H9 (cell line): ENCODE results near the gene ZNF628. TPM values are rescaled to one million over a fixed set of nuclear protein-coding genes. Genes with fewer than 3 reads are reported as not detected.

Source experiments
- DNase-seq: peaks from one replicate; pipeline ENCODE4 v3.0.0-alpha.2; 2017
- H2AFZ ChIP-seq: one replicate; pipeline ENCODE4 v1.6.1; 2013; ENCODE audit warnings: mild to moderate bottlenecking, low read length, control low read depth, moderate library complexity
- H2AK5ac ChIP-seq: 2 replicates; pipeline ENCODE4 v1.6.1; 2013; ENCODE audit warnings: low read length, control low read depth, mixed read lengths; ENCODE audit not compliant: insufficient read length
- H2BK120ac ChIP-seq: one replicate; pipeline ENCODE4 v1.6.1; 2013; ENCODE audit warnings: low read depth, mild to moderate bottlenecking, low read length, control low read depth, inconsistent platforms; ENCODE audit not compliant: poor library complexity, severe bottlenecking
- H2BK12ac ChIP-seq: 2 replicates; pipeline ENCODE4 v1.6.1; 2013; ENCODE audit warnings: low read length, control low read depth, mixed read lengths, low read depth; ENCODE audit not compliant: insufficient read length
- H2BK15ac ChIP-seq: 2 replicates; pipeline ENCODE4 v1.6.1; 2013; ENCODE audit warnings: low read depth, low read length, control low read depth
- H2BK20ac ChIP-seq: one replicate; pipeline ENCODE4 v1.6.1; 2013; ENCODE audit warnings: low read depth, mild to moderate bottlenecking, low read length, control low read depth, inconsistent platforms; ENCODE audit not compliant: poor library complexity, severe bottlenecking
- H2BK5ac ChIP-seq: 2 replicates; pipeline ENCODE4 v1.6.1; 2013; ENCODE audit warnings: low read length, control low read depth, mixed read lengths; ENCODE audit not compliant: insufficient read length
- H3K14ac ChIP-seq: 2 replicates; pipeline ENCODE4 v1.6.1; 2013; ENCODE audit warnings: low read length, control low read depth; ENCODE audit not compliant: insufficient read depth
- H3K18ac ChIP-seq: 2 replicates; pipeline ENCODE4 v1.6.1; 2013; ENCODE audit warnings: low read depth, mild to moderate bottlenecking, mixed read lengths, low read length, control low read depth; ENCODE audit not compliant: insufficient read length
- H3K23ac ChIP-seq: 2 replicates; pipeline ENCODE4 v1.6.1; 2013; ENCODE audit warnings: low read length, control low read depth, mixed read lengths, low read depth; ENCODE audit not compliant: insufficient read length
- H3K23me2 ChIP-seq: 2 replicates; pipeline ENCODE4 v1.6.1; 2013; ENCODE audit warnings: low read depth, mild to moderate bottlenecking, mixed read lengths, low read length, control low read depth; ENCODE audit not compliant: insufficient read length, poor library complexity, severe bottlenecking
- H3K27ac ChIP-seq: 2 replicates; pipeline ENCODE4 v1.5.1; 2013; ENCODE audit warnings: low read length, control low read depth, mixed read lengths, low read depth; ENCODE audit not compliant: insufficient read length
- H3K27me3 ChIP-seq: 2 replicates; pipeline ENCODE4 v1.6.1; 2013; ENCODE audit warnings: low read length, control low read depth, inconsistent platforms; ENCODE audit not compliant: insufficient read depth
- H3K4ac ChIP-seq: 2 replicates; pipeline ENCODE4 v1.6.1; 2013; ENCODE audit warnings: low read depth, mild to moderate bottlenecking, control low read depth, inconsistent platforms, low read length, moderate library complexity
- H3K4me1 ChIP-seq: 2 replicates; pipeline ENCODE4 v1.6.1; 2013; ENCODE audit warnings: low read length, control low read depth, inconsistent platforms; ENCODE audit not compliant: insufficient read depth
- H3K4me2 ChIP-seq: 2 replicates; pipeline ENCODE4 v1.6.1; 2013; ENCODE audit warnings: low read length, control low read depth, mixed read lengths; ENCODE audit not compliant: insufficient read length, insufficient read depth
- H3K56ac ChIP-seq: 2 replicates; pipeline ENCODE4 v1.6.1; 2013; ENCODE audit warnings: low read depth, mild to moderate bottlenecking, mixed read lengths, low read length, control low read depth; ENCODE audit not compliant: insufficient read length
- H3K79me1 ChIP-seq: 2 replicates; pipeline ENCODE4 v1.6.1; 2013; ENCODE audit warnings: low read depth, mild to moderate bottlenecking, moderate library complexity, low read length, control low read depth, inconsistent platforms; ENCODE audit not compliant: insufficient read depth, poor library complexity, severe bottlenecking
- H3K79me2 ChIP-seq: 2 replicates; pipeline ENCODE4 v1.6.1; 2013; ENCODE audit warnings: low read length, control low read depth, inconsistent platforms; ENCODE audit not compliant: insufficient read depth
- H3K9ac ChIP-seq: 2 replicates; pipeline ENCODE4 v1.6.1; 2013; ENCODE audit warnings: low read length, control low read depth, mixed read lengths; ENCODE audit not compliant: insufficient read length; ENCODE audit errors: extremely low read depth
- H3K9me3 ChIP-seq: one replicate; pipeline ENCODE4 v1.6.1; 2013; ENCODE audit warnings: low read depth, low read length, inconsistent platforms; ENCODE audit not compliant: control insufficient read depth
- H3T11ph ChIP-seq: one replicate; pipeline ENCODE4 v1.6.1; 2013; ENCODE audit warnings: mild to moderate bottlenecking, low read length, control low read depth, inconsistent platforms
- H4K20me1 ChIP-seq: one replicate; pipeline ENCODE4 v1.6.1; 2013; ENCODE audit not compliant: control insufficient read depth, insufficient read length, insufficient read depth
- H4K5ac ChIP-seq: 2 replicates; pipeline ENCODE4 v1.6.1; 2013; ENCODE audit warnings: low read depth, mild to moderate bottlenecking, mixed read lengths, low read length, control low read depth; ENCODE audit not compliant: insufficient read length
- H4K8ac ChIP-seq: replicated peaks from 2 replicates; pipeline ENCODE4 v1.6.1; 2013; ENCODE audit warnings: low read length, control low read depth, mixed read lengths, low read depth; ENCODE audit not compliant: insufficient read length
- H4K91ac ChIP-seq: 2 replicates; pipeline ENCODE4 v1.6.1; 2013; ENCODE audit warnings: low read depth, mild to moderate bottlenecking, moderate library complexity, mixed read lengths, low read length, control low read depth; ENCODE audit not compliant: insufficient read length
- H3K27ac Mint-ChIP-seq, 3 experiments: 2 replicates in 2 of 3; 3 replicates in 1 of 3; pipeline ENCODE4 v1.8.0; 2020 to 2021; ENCODE audit warnings: mixed read lengths in 3 of 3, mild to moderate bottlenecking in 1 of 3, moderate library complexity in 1 of 3
- H3K27me3 Mint-ChIP-seq: 2 replicates; pipeline ENCODE4 v1.8.0; 2021; ENCODE audit warnings: low read depth, mild to moderate bottlenecking, moderate library complexity, mixed read lengths
- H3K36me3 Mint-ChIP-seq, 3 experiments: 2 replicates in 2 of 3; 3 replicates in 1 of 3; pipeline ENCODE4 v1.8.0; 2020 to 2021; ENCODE audit warnings: low read depth in 3 of 3, mixed read lengths in 3 of 3; ENCODE audit not compliant: insufficient read depth in 1 of 3
- H3K4me1 Mint-ChIP-seq, 2 experiments: 2 replicates each; pipeline ENCODE4 v1.8.0; 2020; ENCODE audit warnings: mixed read lengths in 2 of 2
- H3K4me3 Mint-ChIP-seq, 2 experiments: 2 replicates in 1 of 2; 3 replicates in 1 of 2; pipeline ENCODE4 v1.8.0; 2020 to 2021; ENCODE audit warnings: mild to moderate bottlenecking in 2 of 2, mixed read lengths in 2 of 2, moderate library complexity in 1 of 2
- H3K9me3 Mint-ChIP-seq, 2 experiments: 2 replicates in 1 of 2; 3 replicates in 1 of 2; pipeline ENCODE4 v1.8.0; 2020; ENCODE audit warnings: mild to moderate bottlenecking in 2 of 2, mixed read lengths in 2 of 2, moderate library complexity in 1 of 2
- WGBS: extraction: QIAGEN DNeasy Blood & Tissue Kit; methylation state at CpG from one replicate; pipeline ENCODE4 v1.1.7; 2013; ENCODE audit warnings: missing lambda C conversion rate, low lambda C conversion rate, mixed read lengths; ENCODE audit not compliant: insufficient read length; ENCODE audit errors: extremely low coverage; 5-methylcytosine and 5-hydroxymethylcytosine counted together
- total RNA-seq: library from RNA; stranded (reverse); gene quantifications from 2 replicates; pipeline ENCODE4 v1.2.1, GENCODE V29; 2021
- TF ChIP-seq, protein P1 (sequence below): fragments of 200-600 bp; sonication (generic); conservative IDR thresholded peaks from 3 replicates; pipeline ENCODE4 v1.8.0; 2021; ENCODE audit warnings: antibody characterized with exemption, mild to moderate bottlenecking

Gene ZNF628
- total RNA-seq, 1 experiment from 2014 or later, result 16.6 TPM

DNA sequence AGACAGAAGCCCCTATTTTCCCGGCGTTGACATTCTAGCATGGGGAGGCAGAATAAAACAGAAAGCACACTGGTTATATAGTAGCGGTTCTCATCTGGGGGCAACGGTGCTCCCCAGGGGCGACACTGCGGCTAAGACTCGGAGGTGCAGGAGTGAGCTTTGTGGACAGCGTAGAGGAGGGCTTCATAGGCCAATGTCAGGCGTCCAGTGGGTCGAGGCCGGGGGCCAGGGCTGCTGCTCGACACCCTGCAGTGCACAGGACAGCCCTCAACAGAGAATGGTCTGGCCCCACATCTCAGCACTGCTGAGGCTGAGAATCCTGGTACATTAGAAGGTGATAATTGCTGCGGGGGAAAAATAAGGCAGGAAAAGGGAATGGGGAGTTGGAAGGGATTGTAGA is 1.5 kb downstream of the ZNF628 start:
- H2BK120ac ChIP-seq, result no peak overlapping the region
- peaks cover 1% of the 10 kb centered on the region; the same call in 1 of the 2 replicates for H3K27me3 Mint-ChIP-seq
- no peaks in the 10 kb centered on the region for H4K20me1 ChIP-seq
- H2AK5ac ChIP-seq, result no peak overlapping the region
- no peak overlapping the region for H2BK20ac ChIP-seq
- no peak overlapping the region for H3K56ac ChIP-seq
- peak overlapping the region; percentile 85 to 93 for H3K4me3 Mint-ChIP-seq
- no peak overlapping the region for H3K14ac ChIP-seq
- H3K9me3 ChIP-seq, result no peaks in the 10 kb centered on the region
- no peaks in the 10 kb centered on the region for H3K9me3 Mint-ChIP-seq
- no peak overlapping the region for H3K27ac ChIP-seq
- no peaks in the 10 kb centered on the region for H3K79me1 ChIP-seq
- no peak for DNase-seq
- no peak overlapping the region for H3K18ac ChIP-seq
- peak overlapping the region; percentile 63 for H3K4me2 ChIP-seq
- H2BK12ac ChIP-seq, result no peak overlapping the region
- no peak overlapping the region for H3K23ac ChIP-seq
- H2BK5ac ChIP-seq, result no peak overlapping the region
- no peak overlapping the region for H2AFZ ChIP-seq
- no peak overlapping the region for H4K8ac ChIP-seq
- H3K9ac ChIP-seq, result no peak overlapping the region
- H3K4me1 ChIP-seq, result no peaks in the 10 kb centered on the region
- H2BK15ac ChIP-seq, result no peak overlapping the region
- peaks cover 5% of the 10 kb centered on the region for H3K23me2 ChIP-seq
- no peak overlapping the region for H3T11ph ChIP-seq
- WGBS, result 100% methylated on average over 1 of the region's 13 CpGs
- no peaks in the 10 kb centered on the region for H3K27me3 ChIP-seq
- TF ChIP-seq, protein P1, sequence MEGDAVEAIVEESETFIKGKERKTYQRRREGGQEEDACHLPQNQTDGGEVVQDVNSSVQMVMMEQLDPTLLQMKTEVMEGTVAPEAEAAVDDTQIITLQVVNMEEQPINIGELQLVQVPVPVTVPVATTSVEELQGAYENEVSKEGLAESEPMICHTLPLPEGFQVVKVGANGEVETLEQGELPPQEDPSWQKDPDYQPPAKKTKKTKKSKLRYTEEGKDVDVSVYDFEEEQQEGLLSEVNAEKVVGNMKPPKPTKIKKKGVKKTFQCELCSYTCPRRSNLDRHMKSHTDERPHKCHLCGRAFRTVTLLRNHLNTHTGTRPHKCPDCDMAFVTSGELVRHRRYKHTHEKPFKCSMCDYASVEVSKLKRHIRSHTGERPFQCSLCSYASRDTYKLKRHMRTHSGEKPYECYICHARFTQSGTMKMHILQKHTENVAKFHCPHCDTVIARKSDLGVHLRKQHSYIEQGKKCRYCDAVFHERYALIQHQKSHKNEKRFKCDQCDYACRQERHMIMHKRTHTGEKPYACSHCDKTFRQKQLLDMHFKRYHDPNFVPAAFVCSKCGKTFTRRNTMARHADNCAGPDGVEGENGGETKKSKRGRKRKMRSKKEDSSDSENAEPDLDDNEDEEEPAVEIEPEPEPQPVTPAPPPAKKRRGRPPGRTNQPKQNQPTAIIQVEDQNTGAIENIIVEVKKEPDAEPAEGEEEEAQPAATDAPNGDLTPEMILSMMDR, result no peak
- H3K27ac Mint-ChIP-seq, result peak overlapping the region in 1 of 3 experiments; percentile 50; a peak in 2 of 7 replicates
- peaks cover 2 to 18% (median 3%) of the 10 kb centered on the region in 3 experiments; a peak in 6 of 7 replicates for H3K36me3 Mint-ChIP-seq
- no peak overlapping the region for H4K91ac ChIP-seq
- no peak overlapping the region for H3K4ac ChIP-seq
- peaks cover 27 to 60% of the 10 kb centered on the region in 2 experiments for H3K4me1 Mint-ChIP-seq
- H3K79me2 ChIP-seq, result no peaks in the 10 kb centered on the region
- no peak overlapping the region for H4K5ac ChIP-seq
